ENCODE results near the gene NOL4L.

The NOL4L gene

DNA sequence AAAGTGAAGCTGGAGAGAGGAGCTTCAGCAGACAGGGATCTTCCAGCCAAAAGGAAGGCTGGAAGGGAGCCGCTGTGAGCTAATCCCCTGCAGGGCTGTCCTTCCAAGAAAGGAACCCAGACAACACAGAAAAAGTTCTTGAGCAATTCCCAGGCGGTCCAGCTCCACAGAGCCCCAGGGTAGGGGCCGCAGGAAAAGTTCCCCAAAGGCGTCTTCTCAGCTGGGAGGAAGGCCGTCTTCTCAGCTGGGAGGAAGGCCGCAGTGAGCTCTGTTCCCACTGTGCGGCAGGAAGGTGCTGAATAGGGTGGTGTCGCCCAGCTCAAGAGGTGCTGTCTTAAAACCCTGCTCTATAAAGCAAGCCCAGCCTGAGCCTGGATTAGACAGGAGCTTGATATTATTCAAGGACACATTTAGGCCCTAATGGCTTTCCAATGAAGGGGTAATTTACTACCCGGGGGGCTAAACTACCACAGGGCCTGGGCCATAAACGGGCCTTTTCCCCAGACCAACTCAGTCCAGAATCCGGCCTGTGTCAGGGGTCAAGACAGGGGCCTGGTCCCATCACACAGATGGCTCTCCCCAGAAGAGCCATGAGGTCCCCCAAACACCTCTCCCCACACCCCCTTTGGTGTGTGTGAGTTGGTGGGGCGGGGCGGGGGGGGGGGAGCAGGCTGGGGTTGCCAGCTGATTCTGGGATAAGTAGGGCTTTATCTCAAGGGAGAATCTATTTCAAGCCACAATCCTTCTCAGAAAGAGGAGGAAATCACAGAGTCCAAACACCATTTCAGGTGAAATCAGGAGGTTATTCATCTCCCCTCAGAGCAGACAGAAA lies 103.6 kb downstream of the NOL4L start:
- no peak for DNase-seq

DNA sequence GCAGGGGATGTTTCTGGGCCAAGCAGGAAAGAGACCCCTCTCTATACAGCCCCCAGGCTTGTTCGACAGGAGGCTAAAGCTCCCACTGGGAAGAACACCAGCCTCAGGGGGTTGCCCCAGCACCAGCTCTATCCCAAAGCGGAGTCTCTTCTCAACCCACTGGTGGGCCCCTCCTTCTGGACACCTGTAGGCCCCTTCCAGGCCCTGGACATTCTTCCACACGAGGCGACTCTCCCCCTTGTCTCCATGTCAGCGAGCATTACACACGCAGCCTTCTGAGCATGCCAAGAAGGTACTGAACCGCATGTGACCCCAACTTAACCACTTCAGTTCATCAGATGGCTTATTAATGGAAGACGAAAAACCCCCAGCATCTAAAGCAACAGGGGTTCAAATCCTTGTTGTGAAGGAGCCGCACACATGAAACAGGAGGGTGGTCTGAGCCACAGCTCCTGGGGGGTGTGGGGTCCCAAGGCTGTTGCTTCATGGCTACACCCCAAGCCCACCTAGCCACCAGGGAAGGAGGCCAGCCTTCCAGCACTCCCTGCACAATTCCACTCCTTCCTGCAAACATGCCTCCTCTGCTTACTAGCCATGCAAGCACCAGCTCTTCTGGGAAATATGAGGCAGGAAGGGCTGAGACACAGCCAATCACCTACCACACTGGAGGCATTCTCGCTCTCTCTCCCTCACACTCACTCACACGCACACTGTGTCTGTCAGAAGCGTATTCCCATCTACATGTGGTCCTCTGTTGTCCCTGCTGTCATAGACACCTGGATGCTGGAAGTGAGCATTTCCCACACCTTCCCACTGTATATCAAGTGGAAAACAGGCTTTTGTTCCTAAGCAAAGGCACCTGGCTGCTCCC lies 104.5 kb downstream of the NOL4L start:
- DNase-seq = no peak

DNA sequence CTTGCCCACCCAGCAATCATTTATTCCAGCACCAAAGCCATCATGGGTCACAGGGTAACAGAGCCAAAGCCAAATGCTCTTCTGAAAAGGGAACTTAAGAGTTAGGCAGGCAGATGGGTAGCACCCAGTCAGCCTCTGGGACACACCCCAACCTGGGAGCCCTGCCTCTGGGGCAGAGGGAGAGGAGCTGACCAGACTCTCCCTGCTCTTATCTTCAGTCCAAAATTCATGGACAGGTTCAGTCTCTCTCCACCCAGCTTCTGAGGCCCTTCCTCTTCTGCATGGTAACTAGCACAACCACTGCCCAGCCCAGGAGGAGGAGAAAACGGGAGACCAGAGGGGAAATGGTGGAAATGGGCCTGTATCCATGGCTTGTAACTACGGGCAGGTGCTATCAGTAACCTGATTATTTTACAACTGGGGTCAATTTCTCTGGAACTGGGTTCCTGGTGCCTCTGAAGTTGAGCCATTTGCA lies 105.4 kb downstream of the NOL4L start:
- DNase-seq = no peak

DNA sequence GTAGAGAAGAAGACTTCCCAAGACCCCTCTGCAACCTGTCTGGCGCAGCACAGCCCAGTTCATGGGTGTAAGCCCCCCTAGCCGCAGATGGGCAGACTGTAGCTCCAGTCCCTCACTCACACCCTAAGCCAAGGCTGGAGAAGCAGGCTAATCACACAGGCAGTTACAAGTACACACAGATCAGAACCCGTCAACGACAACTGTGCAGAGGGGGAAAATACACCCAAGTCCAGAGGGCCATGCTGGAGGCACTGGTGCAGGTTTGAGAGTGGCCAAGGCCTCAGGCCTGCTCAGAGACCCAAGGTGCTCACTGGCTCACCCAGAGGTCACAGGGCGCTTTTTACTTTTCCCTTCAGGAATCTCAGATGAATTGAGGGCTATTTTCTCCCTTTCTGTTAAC lies 106.1 kb downstream of the NOL4L start:
- no peak for DNase-seq

DNA sequence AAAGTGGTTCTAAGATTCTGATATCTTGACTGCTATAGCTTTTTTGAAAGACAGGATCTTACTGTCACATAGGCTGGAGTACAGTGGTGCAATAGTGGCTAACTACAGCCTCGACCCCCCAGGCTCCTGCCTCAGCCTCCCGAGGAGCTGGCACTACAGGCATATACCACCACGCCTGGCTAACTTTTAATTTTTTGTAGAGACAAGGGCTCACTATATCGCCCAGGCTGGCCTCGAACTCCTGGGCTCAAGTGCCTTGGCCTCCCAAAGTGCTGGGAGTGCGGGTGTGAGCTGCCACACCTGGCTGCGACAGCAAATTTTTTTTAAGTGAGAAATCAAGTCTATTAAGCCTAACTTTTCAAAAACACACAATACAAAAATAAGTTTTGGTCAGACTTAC lies 106.6 kb downstream of the NOL4L start:
- DNase-seq = no peak

DNA sequence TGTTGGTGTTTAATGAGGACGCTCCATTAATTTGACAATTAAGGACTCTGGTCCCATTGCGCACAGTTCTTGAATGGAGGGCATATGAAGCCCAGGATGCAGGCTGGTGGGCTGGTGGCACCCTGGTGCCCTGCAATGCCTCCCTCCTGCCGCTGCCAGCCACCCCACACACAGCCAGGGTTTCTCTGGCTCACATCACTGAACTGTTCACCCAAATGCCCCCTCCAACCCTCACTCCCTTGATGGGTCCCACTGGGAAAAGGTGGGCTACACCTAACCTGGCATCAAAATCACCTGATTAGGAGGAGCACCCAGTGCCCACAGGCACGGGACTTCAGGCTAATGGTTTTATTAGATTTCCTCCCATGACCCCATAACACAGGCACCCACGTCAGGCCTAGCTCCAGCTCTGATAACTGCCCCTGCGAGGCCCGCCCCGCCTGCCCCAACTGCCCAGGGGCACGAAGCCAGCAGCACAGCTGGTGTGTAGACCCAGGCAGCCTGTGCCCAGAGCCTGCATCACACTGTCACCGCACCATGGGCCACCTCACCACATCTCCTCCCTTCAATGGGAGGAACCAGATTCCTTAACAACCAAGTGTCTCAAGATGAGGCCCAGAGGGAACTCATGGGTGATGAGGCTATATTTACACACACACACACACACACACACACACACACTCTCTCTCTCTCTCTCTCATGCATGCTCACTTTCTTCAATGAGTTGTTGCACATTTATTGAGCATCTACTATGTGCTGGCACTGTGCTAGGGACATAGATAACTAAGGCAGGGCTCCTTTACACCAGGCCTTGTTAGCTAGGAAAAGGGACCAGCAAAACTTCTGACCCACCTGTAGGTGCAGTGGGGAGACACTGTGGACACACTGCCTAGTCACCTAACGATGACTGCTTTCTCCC lies 107.3 kb downstream of the NOL4L start:
- no peak for DNase-seq

DNA sequence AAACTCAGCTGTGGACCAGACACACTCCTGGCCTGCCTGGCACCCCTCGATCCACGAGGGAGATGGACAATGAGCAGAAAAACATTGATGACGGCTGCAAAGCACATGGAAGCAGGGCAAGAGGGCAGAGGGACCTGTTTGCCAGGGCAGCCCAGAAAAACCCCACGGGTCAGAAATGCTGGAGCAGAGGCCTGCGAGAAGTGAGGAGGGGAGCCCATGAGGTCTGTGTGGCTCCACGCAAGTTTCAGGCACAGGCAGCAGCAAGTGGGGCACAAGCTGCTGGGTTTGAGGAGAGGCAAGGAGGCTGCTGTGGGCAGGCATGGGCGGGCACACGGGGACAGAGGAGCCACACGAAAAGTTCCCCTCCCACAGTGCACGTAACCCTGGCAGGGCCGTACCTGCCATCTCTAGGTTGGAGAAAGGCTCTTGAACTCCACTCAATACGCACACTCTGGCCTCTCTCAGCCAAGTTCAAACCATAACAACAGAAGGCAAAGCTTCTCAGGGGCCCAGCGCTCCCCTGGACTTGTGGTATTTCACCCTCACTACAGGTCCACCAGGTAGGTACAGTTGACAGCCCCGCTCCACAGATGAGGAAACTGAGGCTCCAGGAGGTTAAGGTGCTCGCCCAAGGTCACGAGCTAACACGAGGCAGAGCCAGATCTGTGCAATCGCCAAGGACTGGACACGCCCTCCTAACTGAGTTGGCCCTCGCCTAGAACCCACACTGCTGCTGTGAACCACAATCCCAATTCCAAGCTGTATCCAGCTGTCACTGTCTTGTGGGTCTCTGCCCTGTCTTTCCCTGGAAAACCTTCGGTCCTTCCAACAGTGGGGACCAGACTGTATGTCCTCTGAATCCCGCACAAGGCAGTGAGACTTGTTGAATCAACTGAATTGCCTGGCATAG lies 108.2 kb downstream of the NOL4L start:
- DNase-seq = no peak

DNA sequence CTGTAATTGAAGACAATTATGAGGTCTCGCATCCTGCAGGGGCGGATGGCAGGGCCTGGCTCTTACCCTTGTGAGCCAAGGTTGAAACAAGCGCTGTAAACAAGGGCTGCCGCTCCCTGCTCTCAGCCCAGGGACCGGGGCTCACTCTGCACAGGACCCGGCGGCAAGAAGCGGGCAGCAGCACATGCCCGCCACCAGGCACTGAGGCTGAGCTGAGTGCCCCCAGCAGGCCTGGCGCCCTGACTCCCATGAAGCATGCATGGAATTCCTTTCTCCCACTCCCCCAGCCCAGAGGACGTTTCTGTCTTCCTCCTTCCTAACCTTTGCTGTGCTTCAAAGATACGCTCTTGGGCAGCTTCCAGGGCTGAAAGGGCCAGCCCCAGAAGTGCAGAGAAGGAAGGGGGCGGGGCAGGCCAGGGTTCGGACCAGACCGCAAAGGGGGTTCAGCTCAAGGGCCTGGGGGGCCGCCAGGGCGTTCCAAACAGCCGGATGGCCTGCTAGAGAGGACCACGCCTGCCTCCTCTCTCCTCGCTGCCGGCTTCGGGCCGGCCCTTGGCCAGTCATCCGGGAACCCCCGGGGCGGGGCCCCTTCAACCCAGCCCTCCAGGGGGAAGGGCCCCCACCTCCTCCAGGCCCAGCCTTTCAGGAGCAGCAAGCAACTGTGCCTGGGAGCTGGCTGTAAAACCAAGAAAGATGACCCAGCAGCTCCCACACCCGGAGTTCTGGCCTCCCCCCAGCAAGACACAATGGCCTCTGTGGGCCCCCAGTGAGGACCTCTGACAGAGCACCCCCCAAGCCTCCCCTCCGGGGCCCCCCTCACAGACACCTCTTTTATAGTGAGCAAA lies 109.9 kb downstream of the NOL4L start:
- no peak for DNase-seq

DNA sequence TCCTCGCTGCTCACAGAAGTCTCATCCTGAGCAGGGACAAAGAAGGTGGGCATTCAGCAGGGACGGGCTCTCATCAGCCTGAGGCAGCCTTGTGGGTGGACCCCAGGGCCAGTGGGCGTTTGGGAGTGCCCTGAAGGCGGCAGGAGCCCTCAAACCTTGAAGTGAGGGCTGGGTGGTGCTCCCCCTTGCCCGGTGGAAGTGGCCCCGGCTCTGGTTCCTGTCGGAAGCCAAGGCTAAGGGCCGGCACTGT lies 110.5 kb downstream of the NOL4L start:
- no peak for DNase-seq

DNA sequence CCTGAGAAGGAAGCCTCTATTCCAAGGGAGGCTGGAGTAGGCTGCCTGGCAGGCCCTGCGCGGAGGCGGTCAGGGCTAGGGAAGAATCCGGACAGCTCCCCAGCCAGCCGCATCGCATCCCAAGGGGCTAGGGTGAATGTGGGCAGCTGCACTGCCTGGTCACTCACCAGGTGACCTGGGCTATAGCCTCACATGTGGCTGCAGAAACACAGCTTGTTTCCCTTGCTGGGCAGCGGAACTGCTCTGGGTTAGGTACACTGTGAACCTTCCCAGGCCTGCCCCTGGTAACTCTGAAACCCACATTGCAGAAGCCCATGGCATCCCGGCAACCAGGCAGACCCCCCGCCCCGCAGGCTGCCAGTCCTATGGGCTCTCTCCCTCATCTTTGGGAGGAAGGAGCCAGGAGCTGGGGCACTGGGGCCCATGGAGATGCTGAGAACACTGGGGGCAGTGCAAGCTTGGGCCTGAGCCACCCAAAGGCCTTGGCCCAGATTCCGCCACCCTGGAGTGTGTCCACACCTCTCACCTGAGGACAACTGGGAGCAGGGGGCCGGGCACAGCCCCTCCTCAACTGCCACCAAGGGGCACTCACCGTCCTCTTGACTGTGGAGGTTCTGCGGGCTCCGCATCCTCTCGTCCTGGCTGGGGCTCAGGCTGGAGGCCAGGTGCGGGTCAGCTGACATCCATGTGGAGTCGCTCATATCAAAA lies 111.0 kb downstream of the NOL4L start:
- DNase-seq = no peak

DNA sequence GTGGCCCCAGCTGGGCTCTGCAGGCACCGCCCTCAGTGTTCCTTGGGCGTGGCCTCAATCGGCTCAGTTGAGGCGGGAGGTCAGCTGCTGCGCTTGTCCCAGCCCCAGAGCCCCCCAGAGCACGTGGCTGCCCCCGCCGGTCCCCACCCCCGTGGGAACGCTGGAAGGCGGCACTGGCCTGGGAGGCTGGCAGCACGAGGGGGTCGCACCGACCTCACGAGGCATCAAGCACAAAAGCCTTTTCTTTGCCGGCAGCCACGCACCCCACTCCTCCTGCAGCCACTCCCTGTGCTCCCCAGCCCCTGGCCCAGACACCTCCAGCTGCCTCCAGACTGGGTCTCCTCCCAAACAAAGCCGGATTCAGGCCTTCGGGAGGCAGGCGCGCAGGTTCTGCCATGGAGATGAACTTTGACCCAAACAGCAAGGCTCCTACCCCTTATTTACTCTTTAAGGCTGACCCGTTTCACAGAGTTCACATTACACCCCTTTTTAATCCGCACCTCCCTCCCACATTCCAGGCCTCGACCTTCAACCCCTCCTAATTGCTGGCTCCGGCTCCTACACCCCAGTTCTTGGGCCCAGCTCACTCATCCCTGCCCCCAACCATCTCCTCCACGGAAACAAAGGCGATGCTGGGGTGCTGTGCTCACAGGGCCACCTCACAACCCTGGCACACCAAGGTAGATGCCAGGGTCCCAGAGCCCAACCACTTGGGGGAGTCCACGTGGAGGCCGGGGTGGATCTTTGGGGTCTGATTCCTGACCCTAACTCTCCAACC lies 111.7 kb downstream of the NOL4L start:
- no peak for DNase-seq

DNA sequence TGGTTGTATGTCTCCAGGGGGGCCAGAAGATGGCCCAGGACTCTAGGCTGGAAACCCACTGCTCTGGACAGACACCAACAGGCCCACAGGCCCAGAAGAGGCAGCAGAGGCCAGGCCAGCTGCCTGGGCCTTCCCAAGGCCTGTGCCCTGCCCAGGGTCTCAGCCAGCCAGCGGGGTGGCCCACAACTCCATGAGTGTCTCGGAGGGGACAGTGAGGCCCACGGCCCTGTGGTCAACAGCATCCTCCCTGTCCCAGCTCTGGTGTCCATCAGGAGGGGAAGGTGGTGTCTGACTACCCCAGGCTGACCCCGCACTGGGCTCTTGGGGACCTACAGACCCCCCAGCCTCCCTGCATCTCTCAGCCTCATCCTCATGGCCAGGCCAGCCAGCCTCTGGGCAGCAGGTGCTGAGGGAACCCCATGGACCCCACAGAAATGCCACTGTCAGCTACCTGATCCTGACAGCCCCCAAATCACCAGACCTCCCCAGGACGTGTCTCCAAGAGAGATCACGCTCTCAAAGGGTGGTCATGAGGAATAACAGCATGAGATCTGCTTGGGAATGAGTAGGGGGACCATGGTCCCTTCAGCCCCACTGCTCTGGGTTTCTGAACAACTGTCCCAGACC lies 112.4 kb downstream of the NOL4L start:
- no peak for DNase-seq

DNA sequence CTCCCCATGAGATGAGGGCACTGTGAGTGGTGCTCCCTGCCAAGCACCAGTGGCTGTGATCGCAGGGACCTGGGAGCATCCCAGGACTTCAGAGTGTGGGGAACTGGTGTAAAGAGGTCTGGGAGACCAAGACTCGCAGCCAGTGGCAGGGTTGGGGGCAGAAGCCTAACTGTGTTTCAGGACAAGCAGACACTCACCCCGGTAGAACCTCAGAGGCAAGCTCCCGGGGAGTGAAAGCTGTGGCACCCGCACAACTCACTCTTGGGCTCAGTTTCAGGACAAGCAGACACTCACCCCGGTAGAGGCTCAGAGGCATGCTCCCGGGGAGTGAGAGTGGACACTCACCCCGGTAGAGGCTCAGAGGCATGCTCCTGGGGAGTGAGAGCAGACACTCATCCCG lies 114.2 kb downstream of the NOL4L start:
- DNase-seq = no peak

DNA sequence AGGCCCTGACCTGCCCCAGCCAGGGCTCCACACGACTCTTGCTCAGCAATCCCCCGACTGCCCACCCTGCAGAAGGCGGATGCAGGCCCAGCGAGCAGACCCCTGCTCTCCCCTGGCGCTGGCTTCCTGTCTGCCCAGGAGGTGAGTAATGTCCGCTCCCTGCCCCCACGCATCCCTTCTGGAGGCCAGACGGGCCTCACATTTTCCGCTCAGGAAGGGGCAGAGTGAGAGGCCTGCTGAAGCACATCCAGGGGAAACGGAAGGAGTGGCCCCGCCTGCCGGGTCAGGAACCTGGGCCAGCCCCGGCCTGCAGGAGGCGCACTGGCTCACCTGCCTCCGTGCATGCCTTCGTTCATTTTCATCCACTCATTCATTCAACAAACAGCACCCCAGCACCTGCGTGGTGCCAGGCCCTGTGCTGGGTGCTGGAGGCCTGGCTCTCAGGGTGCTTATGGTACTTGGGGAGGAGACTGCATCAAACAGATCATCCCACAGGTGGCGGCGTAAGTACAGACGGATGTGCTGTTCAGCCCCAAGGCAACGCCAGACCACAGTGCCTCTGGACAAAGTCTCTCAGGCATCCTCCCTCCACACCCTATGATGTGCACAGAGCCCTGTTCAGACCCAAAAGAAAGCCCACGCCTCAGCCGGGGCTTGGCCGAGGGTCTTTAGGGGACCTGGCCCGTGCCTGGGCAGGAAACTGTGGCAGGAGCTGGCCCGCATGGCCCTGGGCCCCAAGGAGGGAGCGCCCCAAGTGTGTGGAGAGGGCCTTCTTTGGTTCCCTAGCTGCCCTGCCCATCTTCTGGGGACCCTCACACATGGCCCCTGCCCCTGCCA lies 114.9 kb downstream of the NOL4L start:
- no peak for DNase-seq

DNA sequence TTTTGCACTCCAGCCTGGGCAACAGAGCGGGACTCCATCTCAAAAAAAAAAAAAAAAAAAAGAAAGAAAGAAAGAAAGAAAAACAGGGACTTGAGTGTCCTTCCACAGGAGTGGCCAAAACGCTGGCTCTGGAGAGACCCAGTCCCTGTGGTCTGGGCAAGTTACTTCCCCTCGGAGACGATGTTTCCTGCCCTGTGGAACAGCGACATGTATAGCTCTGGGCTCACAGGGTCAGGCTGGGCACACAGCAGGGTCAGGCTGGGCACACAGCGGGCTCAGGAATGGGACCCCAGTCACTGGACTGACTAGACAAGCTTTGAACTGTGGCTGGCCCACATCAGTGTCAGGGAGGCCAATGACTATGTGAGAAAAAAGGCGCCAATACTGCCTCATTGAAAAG lies 116.3 kb downstream of the NOL4L start:
- no peak for DNase-seq

DNA sequence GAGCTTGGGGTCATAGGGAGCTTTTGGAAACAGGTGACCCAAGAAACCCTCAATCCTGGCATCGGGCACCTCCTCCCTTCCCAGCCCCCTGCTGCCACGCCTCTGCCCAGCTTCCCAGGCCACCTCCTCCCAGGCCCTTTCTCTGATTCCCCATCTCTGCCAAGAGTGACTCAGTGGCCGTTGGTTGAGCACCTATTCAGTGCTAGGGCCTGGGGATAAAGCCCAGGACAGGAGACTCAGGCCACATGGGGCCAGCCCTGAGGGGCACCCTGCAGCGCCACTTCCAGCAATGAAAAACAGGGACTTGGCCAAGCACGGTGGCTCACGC lies 116.9 kb downstream of the NOL4L start:
- DNase-seq = no peak

DNA sequence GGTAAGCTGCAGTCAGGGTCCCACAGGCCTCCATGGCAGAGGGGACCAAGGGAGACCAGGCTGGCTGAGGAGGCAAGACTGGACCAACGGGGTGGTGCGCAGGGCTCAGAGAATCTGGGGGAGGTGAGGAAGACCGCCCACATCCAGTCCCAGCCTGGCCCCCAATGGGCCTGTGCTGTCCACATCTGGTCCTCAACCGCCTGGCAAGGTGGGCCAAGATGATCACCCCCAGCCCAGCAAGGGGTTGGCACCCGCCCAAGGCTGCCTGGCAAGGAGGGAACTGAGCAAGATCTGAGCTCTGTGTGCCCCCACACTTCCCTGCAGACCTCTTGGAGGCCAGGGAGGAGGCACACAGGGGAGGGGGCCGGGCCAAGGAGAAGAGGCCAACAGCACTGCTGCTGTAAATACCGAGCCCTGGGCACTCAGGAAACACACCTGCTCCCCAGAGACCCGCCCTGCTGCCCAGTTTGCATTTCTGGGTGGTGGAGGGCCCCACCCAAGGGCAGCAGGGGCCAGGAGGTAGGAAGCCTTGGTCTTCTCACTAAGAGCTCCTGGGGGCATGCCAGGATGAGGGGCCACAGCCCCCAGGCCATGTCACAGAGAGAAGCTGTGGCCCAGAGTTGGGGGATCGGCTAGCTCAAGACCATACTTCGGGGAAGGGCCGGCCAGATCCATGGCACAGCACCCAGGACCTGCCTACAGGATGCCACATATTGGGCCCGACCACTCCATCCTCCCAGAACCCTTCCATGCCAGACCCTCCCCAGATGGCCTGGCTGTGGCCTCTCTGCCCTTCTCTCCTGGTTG lies 117.4 kb downstream of the NOL4L start:
- DNase-seq = no peak

All from NCI-H1694 (cell line).